GM12873 (cell line): ENCODE results near the gene CTIF.

Experiments
- TF ChIP-seq, protein P1 (sequence below): IDR thresholded peaks from 2 replicates; pipeline ENCODE4 v1.5.1; 2012; ENCODE audit warnings: low read depth, mild to moderate bottlenecking, moderate library complexity, low read length, control low read depth; ENCODE audit not compliant: insufficient read depth; ENCODE audit errors: missing control alignments

The CTIF gene

GRCh38 chr18:48668466-48669179 is 129.8 kb downstream of the CTIF start:
- TF ChIP-seq, protein P1, sequence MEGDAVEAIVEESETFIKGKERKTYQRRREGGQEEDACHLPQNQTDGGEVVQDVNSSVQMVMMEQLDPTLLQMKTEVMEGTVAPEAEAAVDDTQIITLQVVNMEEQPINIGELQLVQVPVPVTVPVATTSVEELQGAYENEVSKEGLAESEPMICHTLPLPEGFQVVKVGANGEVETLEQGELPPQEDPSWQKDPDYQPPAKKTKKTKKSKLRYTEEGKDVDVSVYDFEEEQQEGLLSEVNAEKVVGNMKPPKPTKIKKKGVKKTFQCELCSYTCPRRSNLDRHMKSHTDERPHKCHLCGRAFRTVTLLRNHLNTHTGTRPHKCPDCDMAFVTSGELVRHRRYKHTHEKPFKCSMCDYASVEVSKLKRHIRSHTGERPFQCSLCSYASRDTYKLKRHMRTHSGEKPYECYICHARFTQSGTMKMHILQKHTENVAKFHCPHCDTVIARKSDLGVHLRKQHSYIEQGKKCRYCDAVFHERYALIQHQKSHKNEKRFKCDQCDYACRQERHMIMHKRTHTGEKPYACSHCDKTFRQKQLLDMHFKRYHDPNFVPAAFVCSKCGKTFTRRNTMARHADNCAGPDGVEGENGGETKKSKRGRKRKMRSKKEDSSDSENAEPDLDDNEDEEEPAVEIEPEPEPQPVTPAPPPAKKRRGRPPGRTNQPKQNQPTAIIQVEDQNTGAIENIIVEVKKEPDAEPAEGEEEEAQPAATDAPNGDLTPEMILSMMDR: no peak

DNA sequence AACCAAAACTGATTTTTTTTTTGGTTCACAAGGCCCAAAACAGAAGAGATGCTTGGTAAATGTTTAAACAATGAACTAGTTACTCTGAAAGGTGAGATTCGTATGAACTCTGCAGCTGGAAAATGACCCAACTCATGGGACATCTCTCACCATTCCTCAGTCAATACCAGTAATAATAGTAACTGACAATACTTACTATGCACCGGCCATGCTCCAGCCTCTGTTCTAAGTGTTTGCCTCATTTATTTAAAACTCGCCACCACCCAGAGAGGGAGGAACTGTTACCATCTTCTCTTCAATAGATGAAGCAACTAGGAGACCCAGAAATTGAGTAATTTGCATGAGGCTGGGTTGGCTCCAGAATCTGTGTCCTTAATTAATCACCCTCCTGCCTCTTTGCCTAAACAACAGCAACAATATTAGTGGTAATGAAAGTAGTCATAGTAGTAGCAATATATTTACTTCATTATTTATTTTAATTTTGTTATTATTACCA is 130.4 kb downstream of the CTIF start:
- TF ChIP-seq, protein P1: no peak

- TF ChIP-seq, protein P1: no peak
These were observed 131.3 kb downstream of the CTIF start for GRCh38 chr18:48669991-48670750.

DNA sequence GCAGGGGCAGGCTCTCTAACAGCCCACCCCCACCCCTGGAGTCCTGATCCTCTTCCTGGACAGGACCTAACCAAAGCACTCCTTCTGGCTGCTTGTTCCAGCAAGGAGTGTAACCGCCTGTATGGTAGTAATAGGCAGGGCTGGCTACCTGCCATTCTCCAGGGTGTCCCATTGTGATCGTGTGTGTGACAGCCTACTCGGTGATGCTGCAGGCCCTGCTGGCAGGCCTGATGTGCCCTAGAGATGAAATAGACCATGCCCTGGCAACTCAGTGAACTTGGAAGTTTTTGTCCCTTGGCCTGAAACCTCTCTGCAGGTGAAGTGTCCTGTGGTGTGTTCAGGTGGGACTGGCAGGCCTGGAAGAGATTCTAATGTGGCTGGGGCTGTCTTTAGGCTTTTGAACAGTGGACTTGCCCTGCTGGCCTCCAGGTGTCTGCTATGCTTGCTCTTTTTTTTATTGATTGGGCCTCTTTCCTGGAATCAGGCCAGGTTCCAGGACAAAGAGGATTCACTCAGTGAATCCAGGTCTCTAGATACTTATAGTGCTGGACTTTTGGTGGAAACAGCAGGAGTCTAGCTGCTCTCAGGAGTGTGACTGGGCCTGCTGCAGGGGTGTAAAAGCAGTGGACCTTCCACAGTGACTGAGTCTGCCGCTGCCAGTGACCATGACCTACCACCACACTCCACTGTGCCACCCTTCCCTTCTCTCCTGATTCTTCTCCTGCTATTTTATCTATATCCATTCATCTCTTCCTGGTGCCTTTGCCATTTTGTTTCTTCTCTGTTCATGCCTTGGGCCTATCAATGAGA is 132.1 kb downstream of the CTIF start:
- TF ChIP-seq, protein P1: no peak

GRCh38 chr18:48671561-48671945 is 132.7 kb downstream of the CTIF start:
- TF ChIP-seq, protein P1: no peak

DNA sequence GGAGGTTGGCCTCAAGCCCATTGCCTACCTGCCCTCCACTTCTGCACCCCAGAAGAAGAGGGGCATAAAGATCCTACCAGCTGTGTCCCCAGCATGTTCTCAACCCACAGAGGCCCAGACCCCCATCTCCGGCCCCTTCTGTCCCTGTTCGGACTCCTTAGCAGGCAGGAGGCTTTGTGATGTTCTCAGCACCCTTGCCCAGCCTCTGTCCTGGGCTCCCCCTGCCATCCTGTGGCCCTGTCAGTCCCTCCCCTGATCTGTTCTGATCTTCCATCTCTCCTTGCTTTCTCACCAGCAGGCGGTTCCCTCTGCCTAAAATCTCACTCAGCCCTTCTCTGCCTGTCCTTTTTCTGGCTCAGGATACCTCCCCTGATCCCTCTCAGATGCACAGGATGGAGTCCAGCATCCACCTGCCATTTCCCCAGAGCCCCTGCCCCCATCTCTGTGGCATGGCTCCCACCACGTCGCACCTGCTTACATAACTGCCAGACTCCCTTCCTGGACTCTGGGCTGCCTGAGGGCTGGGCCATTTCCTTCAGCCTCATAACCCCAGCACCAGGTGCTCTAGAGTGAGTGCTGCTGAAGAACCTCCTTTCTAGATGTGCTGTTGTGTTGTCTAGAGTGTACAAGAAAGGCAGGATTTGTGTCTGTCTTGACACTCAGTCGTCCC is 134.0 kb downstream of the CTIF start:
- TF ChIP-seq, protein P1: no peak
